ENCODE data around the gene SPIRE2.
A peak's percentile ranks its signal among the peaks of the same experiment; 100 is the strongest.
"Not testable (repeated sequence)": the region's sequence is repeated elsewhere in the genome, so short reads cannot be mapped to it uniquely, and the experiment has no call there.

The SPIRE2 gene

GRCh38 chr16:89834813-89835363 is 6.6 kb downstream of the SPIRE2 start:
- DNase-seq (ENCODE audit: low read depth in 2 of 2), result not testable (repeated sequence)

GRCh38 chr16:89836484-89836883 is 8.2 kb downstream of the SPIRE2 start:
- not testable (repeated sequence) for DNase-seq (ENCODE audit: low read depth in 2 of 2)

- DNase-seq (ENCODE audit: low read depth in 2 of 2), result no peak
Observed at GRCh38 chr16:89837014-89837546, 8.8 kb downstream of the SPIRE2 start.

- DNase-seq (ENCODE audit: low read depth in 2 of 2), result peak; percentile 37 to 61
Observed at GRCh38 chr16:89841275-89841674, 13.0 kb downstream of the SPIRE2 start.

GRCh38 chr16:89842471-89843408 is 14.5 kb downstream of the SPIRE2 start:
- no peak for DNase-seq (ENCODE audit: low read depth in 2 of 2)

GRCh38 chr16:89843409-89844350 is 15.4 kb downstream of the SPIRE2 start:
- no peak for DNase-seq (ENCODE audit: low read depth in 2 of 2)

- DNase-seq (ENCODE audit: low read depth in 2 of 2), result no peak
Observed at GRCh38 chr16:89844739-89845339, 16.6 kb downstream of the SPIRE2 start.

- no peak for DNase-seq (ENCODE audit: low read depth in 2 of 2)
Observed at GRCh38 chr16:89845417-89845816, 17.1 kb downstream of the SPIRE2 start.

- DNase-seq (ENCODE audit: low read depth in 2 of 2), result no peak
Observed at GRCh38 chr16:89847051-89847939, 19.0 kb downstream of the SPIRE2 start.

- no peak for DNase-seq (ENCODE audit: low read depth in 2 of 2)
Observed at GRCh38 chr16:89847940-89848297, 19.6 kb downstream of the SPIRE2 start.

- DNase-seq (ENCODE audit: low read depth in 2 of 2), result no peak
Observed at GRCh38 chr16:89848974-89849373, 20.7 kb downstream of the SPIRE2 start.

- DNase-seq (ENCODE audit: low read depth in 2 of 2), result no peak
Observed at GRCh38 chr16:89853306-89853993, 25.2 kb downstream of the SPIRE2 start.

- DNase-seq (ENCODE audit: low read depth in 2 of 2), result no peak
Observed at GRCh38 chr16:89855301-89855945, 27.1 kb downstream of the SPIRE2 start.

GRCh38 chr16:89855986-89856385 is 27.7 kb downstream of the SPIRE2 start:
- DNase-seq (ENCODE audit: low read depth in 2 of 2), result no peak

GRCh38 chr16:89858973-89859614 is 30.8 kb downstream of the SPIRE2 start:
- DNase-seq (ENCODE audit: low read depth in 2 of 2), result no peak

GRCh38 chr16:89859615-89860007 is 31.3 kb downstream of the SPIRE2 start:
- no peak for DNase-seq (ENCODE audit: low read depth in 2 of 2)

- DNase-seq (ENCODE audit: low read depth in 2 of 2), result peak; percentile 51
Observed at GRCh38 chr16:89860747-89861304, 32.6 kb downstream of the SPIRE2 start.

- no peak for DNase-seq (ENCODE audit: low read depth in 2 of 2)
Observed at GRCh38 chr16:89861648-89862047, 33.4 kb downstream of the SPIRE2 start.

All from stimulated activated CD8-positive, alpha-beta memory T cell treated with anti-CD3 and anti-CD28 coated beads, Interleukin-7, amount 100 ng/mL, for 1 hour (primary cell).